ENCODE results near the gene PDE8B.

The PDE8B gene

GRCh38 chr5:77267496-77267895 lies 57.0 kb downstream of the PDE8B start:
- H3F3A ChIP-seq (ENCODE audit: insufficient read depth, low read length), result no peaks in the 10 kb centered on the region
- H3K4me3 ChIP-seq (ENCODE audit: low read length), result no peak overlapping the region
- TF ChIP-seq EZH2phosphoT487 (IDR thresholded peaks at IDR 0.05; ENCODE audit: low read length), result no peak
- TF ChIP-seq EZH2 (optimal IDR thresholded peaks at IDR 0.05; ENCODE audit: low read depth, low read length), result no peak
- no peak for TF ChIP-seq CTCF (IDR thresholded peaks at IDR 0.05; ENCODE audit: low read length)
- H4K20me1 ChIP-seq (ENCODE audit: insufficient read depth, low read length), result no peaks in the 10 kb centered on the region
- no peaks in the 10 kb centered on the region for H3K27me3 ChIP-seq (replicated peaks; ENCODE audit: insufficient read depth, low read length)
- H3K4me2 ChIP-seq (ENCODE audit: low read depth, low read length), result no peak overlapping the region
- no peak overlapping the region for H2AFZ ChIP-seq (ENCODE audit: low read length)
- DNase-seq, result no peak
- no peak overlapping the region for H3K9ac ChIP-seq (ENCODE audit: low read length)
- no peak overlapping the region for H3K27ac ChIP-seq (ENCODE audit: low read length)
- no peaks in the 10 kb centered on the region for H3K9me2 ChIP-seq (replicated peaks; ENCODE audit: insufficient read depth, low read length)
- H3K79me2 ChIP-seq (ENCODE audit: low read length), result no peaks in the 10 kb centered on the region
- H3K36me3 ChIP-seq (replicated peaks; ENCODE audit: insufficient read depth, low read length), result no peaks in the 10 kb centered on the region
- no peaks in the 10 kb centered on the region for H3K9me3 ChIP-seq (replicated peaks; ENCODE audit: insufficient read depth, low read length)
- no peaks in the 10 kb centered on the region for H3K4me1 ChIP-seq (ENCODE audit: low read length)

DNA sequence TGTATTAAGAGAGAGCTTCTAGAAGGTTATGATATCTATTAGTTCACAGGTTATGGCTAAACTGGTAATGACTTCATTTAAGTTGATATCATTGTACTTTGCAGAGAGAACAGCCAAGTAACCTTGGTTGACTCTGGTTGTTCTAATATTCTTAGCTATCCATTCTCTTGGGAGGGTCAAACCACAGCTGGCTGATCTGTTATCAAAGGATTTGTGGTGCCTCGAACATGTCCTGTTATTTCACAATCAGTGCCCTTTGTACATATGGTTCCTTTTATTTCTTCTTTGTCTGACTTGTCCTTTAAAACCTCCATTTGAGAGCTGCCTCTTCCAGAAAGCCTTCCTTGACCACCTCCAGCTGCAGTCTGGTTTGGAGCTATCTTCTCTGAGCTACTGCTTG lies 61.7 kb downstream of the PDE8B start:
- Histone ChIP-seq H3K79me2 (ENCODE audit: low read length) (no peaks in the 10 kb centered on the region), H3K27me3 (replicated peaks; ENCODE audit: insufficient read depth, low read length) (no peaks in the 10 kb centered on the region), H4K20me1 (ENCODE audit: insufficient read depth, low read length) (no peaks in the 10 kb centered on the region), H3K4me3 (ENCODE audit: low read length) (no peak overlapping the region), H3K9me2 (replicated peaks; ENCODE audit: insufficient read depth, low read length) (no peaks in the 10 kb centered on the region), H3K9ac (ENCODE audit: low read length) (no peak overlapping the region), H2AFZ (ENCODE audit: low read length) (no peak overlapping the region), H3K4me1 (ENCODE audit: low read length) (no peaks in the 10 kb centered on the region), H3F3A (ENCODE audit: insufficient read depth, low read length) (no peaks in the 10 kb centered on the region), H3K4me2 (ENCODE audit: low read depth, low read length) (no peak overlapping the region), H3K36me3 (replicated peaks; ENCODE audit: insufficient read depth, low read length) (no peaks in the 10 kb centered on the region), H3K9me3 (replicated peaks; ENCODE audit: insufficient read depth, low read length) (no peaks in the 10 kb centered on the region), H3K27ac (ENCODE audit: low read length) (no peak overlapping the region)
- DNase-seq, result no peak
- no peak for TF ChIP-seq EZH2 (optimal IDR thresholded peaks at IDR 0.05; ENCODE audit: low read depth, low read length)
- TF ChIP-seq EZH2phosphoT487 (IDR thresholded peaks at IDR 0.05; ENCODE audit: low read length), result no peak
- no peak for TF ChIP-seq CTCF (IDR thresholded peaks at IDR 0.05; ENCODE audit: low read length)

- H4K20me1 ChIP-seq (ENCODE audit: insufficient read depth, low read length), result no peaks in the 10 kb centered on the region
- H3K4me1 ChIP-seq (ENCODE audit: low read length), result no peaks in the 10 kb centered on the region
- no peaks in the 10 kb centered on the region for H3K9me2 ChIP-seq (replicated peaks; ENCODE audit: insufficient read depth, low read length)
- TF ChIP-seq EZH2phosphoT487 (IDR thresholded peaks at IDR 0.05; ENCODE audit: low read length) (no peak), CTCF (IDR thresholded peaks at IDR 0.05; ENCODE audit: low read length) (no peak), EZH2 (optimal IDR thresholded peaks at IDR 0.05; ENCODE audit: low read depth, low read length) (no peak)
- no peak overlapping the region for H3K4me3 ChIP-seq (ENCODE audit: low read length)
- H3K79me2 ChIP-seq (ENCODE audit: low read length), result no peaks in the 10 kb centered on the region
- H3K9ac ChIP-seq (ENCODE audit: low read length), result no peak overlapping the region
- no peak overlapping the region for H3K4me2 ChIP-seq (ENCODE audit: low read depth, low read length)
- no peak for DNase-seq
- H2AFZ ChIP-seq (ENCODE audit: low read length), result no peak overlapping the region
- no peaks in the 10 kb centered on the region for H3K9me3 ChIP-seq (replicated peaks; ENCODE audit: insufficient read depth, low read length)
- no peak overlapping the region for H3K27ac ChIP-seq (ENCODE audit: low read length)
- no peaks in the 10 kb centered on the region for H3K36me3 ChIP-seq (replicated peaks; ENCODE audit: insufficient read depth, low read length)
- H3F3A ChIP-seq (ENCODE audit: insufficient read depth, low read length), result no peaks in the 10 kb centered on the region
- H3K27me3 ChIP-seq (replicated peaks; ENCODE audit: insufficient read depth, low read length), result no peaks in the 10 kb centered on the region
Observed at GRCh38 chr5:77277759-77278158, 67.3 kb downstream of the PDE8B start.

All from MM.1S (cell line).